Activated T-cell treated with anti-CD3 and anti-CD28 coated beads, Interleukin-2, amount 50 U/mL, for 72 hours (primary cell): ENCODE results near the gene RAB4B. TPM values are rescaled to one million over a fixed set of nuclear protein-coding genes. Genes with fewer than 3 reads are reported as not detected.

ENCODE experiments used
- total RNA-seq, 2 donors: library from RNA; stranded (reverse); gene quantifications; one replicate each; pipeline ENCODE4 v1.2.3, GENCODE V29; 2022

The RAB4B gene
- total RNA-seq, 2 donors from 2014 or later, result 44.4 to 45.7 TPM

Other genes with a start within 250 kb of the RAB4B start
- gene SHKBP1, start 201.4 kb upstream of the RAB4B start, total RNA-seq, result 100 to 1,000 TPM; 145 to 152 TPM
- gene LTBP4, start 176.9 kb upstream of the RAB4B start, total RNA-seq, result 100 to 1,000 TPM; 164 to 195 TPM
- gene NUMBL, start 87.6 kb upstream of the RAB4B start, total RNA-seq, result 10 to 100 TPM; 16.1 to 18.6 TPM
- gene COQ8B, start 61.4 kb upstream of the RAB4B start, total RNA-seq, result 10 to 100 TPM; 45.4 to 58.6 TPM
- 10 to 100 TPM; 14.4 to 15.1 TPM for gene ITPKC, start 61.1 kb upstream of the RAB4B start, total RNA-seq
- gene ACTMAP, start 27.8 kb upstream of the RAB4B start, total RNA-seq, result 10 to 100 TPM; 32.8 to 45.1 TPM
- 100 to 1,000 TPM; 201 to 290 TPM for gene SNRPA, start 27.0 kb upstream of the RAB4B start, total RNA-seq
- 1 to 10 TPM in 1 of 2 donors, under 1 TPM in 1; 0.97 to 1.1 TPM for gene MIA, start 2.7 kb upstream of the RAB4B start, total RNA-seq
- 10 to 100 TPM; 90.5 to 91.8 TPM for gene EGLN2, start 20.9 kb downstream of the RAB4B start, total RNA-seq
- not detected for gene CYP2A6, start 72.2 kb downstream of the RAB4B start, total RNA-seq
- gene CYP2A7, start 104.0 kb downstream of the RAB4B start, total RNA-seq, result not detected
- not detected for gene CYP2B6, start 213.0 kb downstream of the RAB4B start, total RNA-seq